Ascending aorta (tissue), 2 donors: ENCODE data around the gene KCNH2. TPM values are rescaled to one million over a fixed set of nuclear protein-coding genes. Genes with fewer than 3 reads are reported as not detected.

ENCODE experiments used
- DNase-seq, 2 donors: peaks; one replicate each; pipeline ENCODE4 v3.0.0-alpha.2; 2019; ENCODE audit warnings: low spot score in 2 of 2
- H3K27ac ChIP-seq, 2 donors: fragments of 200-600 bp; sonication (generic); one replicate each; pipeline ENCODE4 v1.5.1; 2016 to 2017; ENCODE audit warnings: mild to moderate bottlenecking in 1 of 2
- H3K27me3 ChIP-seq: fragments of 200-600 bp; sonication (generic); one replicate; pipeline ENCODE4 v1.5.1; 2017
- H3K36me3 ChIP-seq, 2 donors: fragments of 200-600 bp; sonication (generic); one replicate each; pipeline ENCODE4 v1.5.1; 2016
- H3K4me1 ChIP-seq, 2 donors: fragments of 200-600 bp; sonication (generic); one replicate each; pipeline ENCODE4 v1.5.1; 2016 to 2017; ENCODE audit warnings: mild to moderate bottlenecking in 1 of 2
- H3K4me3 ChIP-seq, 2 donors: fragments of 200-600 bp; sonication (generic); one replicate each; pipeline ENCODE4 v1.5.1; 2016 to 2017; ENCODE audit warnings: mild to moderate bottlenecking in 1 of 2
- H3K9me3 ChIP-seq, 2 donors: fragments of 200-600 bp; sonication (generic); one replicate each; pipeline ENCODE4 v1.5.1; 2016
- CTCF ChIP-seq, 3 experiments: fragments of 200-600 bp in 2 of 3; fragments of 450-650 bp in 1 of 3; sonication (generic) in 2 of 3; IDR thresholded peaks; one replicate each; pipeline ENCODE4 v1.5.1; 2016 to 2019; ENCODE audit warnings: antibody characterized with exemption in 3 of 3, mild to moderate bottlenecking in 1 of 3, moderate library complexity in 1 of 3
- intact Hi-C: fragments of 100-400 bp; cut with DNase I; formaldehyde crosslinking; loops from one replicate; pipeline ENCODE4 v1.15.1; 2023
- total RNA-seq: library from RNA; depleted of rRNA; stranded (reverse); fragments of >200 nt; gene quantifications from one replicate; pipeline ENCODE4 v1.1.0, GENCODE V29; 2016

KCNH2 gene
- total RNA-seq, 1 donor from 2014 or later: not detected

GRCh38 chr7:151010307-151011096, 32.4 kb upstream of the KCNH2 start:
- Histone ChIP-seq H3K9me3 (no peaks in the 10 kb centered on the region), H3K4me3 (no peak overlapping the region), H3K27ac (no peak overlapping the region), H3K27me3 (peaks cover 8% of the 10 kb centered on the region), H3K4me1 (peaks cover 5 to 9% of the 10 kb centered on the region in 2 donors), H3K36me3 (no peaks in the 10 kb centered on the region)
- no peak for DNase-seq
- TF ChIP-seq CTCF (IDR thresholded peaks at IDR 0.05): no peak
- intact Hi-C loops: loop anchor here (5.0 kb wide), 1 partner anchor 102 kb away; no protein-coding TSS in a partner anchor

- Histone ChIP-seq H3K27me3 (peaks cover 8% of the 10 kb centered on the region), H3K36me3 (no peaks in the 10 kb centered on the region), H3K27ac (no peak overlapping the region), H3K4me1 (peaks cover 5 to 9% of the 10 kb centered on the region in 2 donors), H3K4me3 (no peak overlapping the region), H3K9me3 (no peaks in the 10 kb centered on the region)
- no peak for DNase-seq
- TF ChIP-seq CTCF (IDR thresholded peaks at IDR 0.05): no peak
- intact Hi-C loops: loop anchor here (5.0 kb wide), 1 partner anchor 102 kb away; no protein-coding TSS in a partner anchor
These were observed 31.9 kb upstream of the KCNH2 start for GRCh38 chr7:151010037-151010306.

GRCh38 chr7:151009327-151010036, 31.4 kb upstream of the KCNH2 start:
- Histone ChIP-seq H3K4me1 (peaks cover 5 to 9% of the 10 kb centered on the region in 2 donors), H3K27me3 (peaks cover 8% of the 10 kb centered on the region), H3K9me3 (no peaks in the 10 kb centered on the region), H3K27ac (no peak overlapping the region), H3K36me3 (no peaks in the 10 kb centered on the region), H3K4me3 (no peak overlapping the region)
- no peak for DNase-seq
- no peak for TF ChIP-seq CTCF (IDR thresholded peaks at IDR 0.05)
- intact Hi-C loops: loop anchor here (5.0 kb wide), 1 partner anchor 103 kb away; no protein-coding TSS in a partner anchor

- H3K4me1 ChIP-seq: peaks cover 4 to 5% of the 10 kb centered on the region in 2 donors
- peak overlapping the region in 1 of 2 donors; percentile 20 for H3K4me3 ChIP-seq
- DNase-seq: no peak
- no peak overlapping the region for H3K27ac ChIP-seq
- H3K27me3 ChIP-seq: peaks cover 8% of the 10 kb centered on the region
- intact Hi-C loops: no loop called here
- peak; percentile 56 to 75 (median 57) for TF ChIP-seq CTCF (IDR thresholded peaks at IDR 0.05)
- no peaks in the 10 kb centered on the region for H3K9me3 ChIP-seq
- no peaks in the 10 kb centered on the region for H3K36me3 ChIP-seq
These were observed 30.6 kb upstream of the KCNH2 start for GRCh38 chr7:151008511-151009323.

- peak overlapping the region in 1 of 2 donors; percentile 20 for H3K4me3 ChIP-seq
- no peak for DNase-seq
- intact Hi-C loops: no loop called here
- H3K9me3 ChIP-seq: no peaks in the 10 kb centered on the region
- H3K27ac ChIP-seq: no peak overlapping the region
- peaks cover 0 to under 1% of the 10 kb centered on the region in 2 donors for H3K4me1 ChIP-seq
- no peak for TF ChIP-seq CTCF (IDR thresholded peaks at IDR 0.05)
- peaks cover 3% of the 10 kb centered on the region for H3K27me3 ChIP-seq
- no peaks in the 10 kb centered on the region for H3K36me3 ChIP-seq
These were observed 30.0 kb upstream of the KCNH2 start for GRCh38 chr7:151008143-151008510.
